Peyer's patch (tissue), 4 donors: ENCODE data around the gene CDK5R1. TPM values are rescaled to one million over a fixed set of nuclear protein-coding genes. Genes with fewer than 3 reads are reported as not detected.

Source experiments
- DNase-seq, 3 donors: peaks; one replicate each; pipeline ENCODE4 v3.0.0-alpha.2; 2017 to 2019
- H3K27ac ChIP-seq, 4 donors: fragments of 200-600 bp; sonication (generic); one replicate each; pipeline ENCODE4 v1.5.1; 2016 to 2019
- H3K27me3 ChIP-seq, 2 donors: fragments of 200-600 bp; sonication (generic); one replicate each; pipeline ENCODE4 v1.5.1; 2019
- H3K36me3 ChIP-seq, 3 donors: fragments of 200-600 bp; sonication (generic); one replicate each; pipeline ENCODE4 v1.5.1; 2016 to 2019
- H3K4me1 ChIP-seq, 4 donors: fragments of 200-600 bp; sonication (generic); one replicate each; pipeline ENCODE4 v1.5.1; 2016 to 2019
- H3K4me3 ChIP-seq, 4 donors: fragments of 200-600 bp; sonication (generic); 1 replicate in 3 of 4; 2 replicates in 1 of 4; pipeline ENCODE4 v1.5.1; 2016 to 2019; ENCODE audit warnings: mild to moderate bottlenecking in 1 of 4
- H3K9me3 ChIP-seq, 4 donors: fragments of 200-600 bp; sonication (generic); one replicate each; pipeline ENCODE4 v1.5.1; 2016 to 2019; ENCODE audit warnings: mild to moderate bottlenecking in 1 of 4
- POLR2A ChIP-seq, 2 donors: fragments of 450-650 bp; IDR thresholded peaks; one replicate each; pipeline ENCODE4 v1.5.1; 2017; ENCODE audit warnings: antibody characterized with exemption in 2 of 2, mild to moderate bottlenecking in 2 of 2, moderate library complexity in 2 of 2
- total RNA-seq, 4 donors: library from RNA; depleted of rRNA; stranded (reverse); fragments of >200 nt; gene quantifications; one replicate each; pipeline ENCODE4 v1.1.0, GENCODE V29; 2016
- TF ChIP-seq, protein P1 (sequence below), 6 experiments: fragments of 450-650 bp in 4 of 6; fragments of 200-600 bp in 2 of 6; sonication (generic) in 1 of 6; IDR thresholded peaks; one replicate each; pipeline ENCODE4 v1.5.1; 2017 to 2019; ENCODE audit warnings: antibody characterized with exemption in 6 of 6, mild to moderate bottlenecking in 3 of 6, moderate library complexity in 1 of 6

CDK5R1 gene
- total RNA-seq, 4 donors from 2014 or later: 0.88 to 1.9 (median 1.2) TPM; not detected in 1

DNA sequence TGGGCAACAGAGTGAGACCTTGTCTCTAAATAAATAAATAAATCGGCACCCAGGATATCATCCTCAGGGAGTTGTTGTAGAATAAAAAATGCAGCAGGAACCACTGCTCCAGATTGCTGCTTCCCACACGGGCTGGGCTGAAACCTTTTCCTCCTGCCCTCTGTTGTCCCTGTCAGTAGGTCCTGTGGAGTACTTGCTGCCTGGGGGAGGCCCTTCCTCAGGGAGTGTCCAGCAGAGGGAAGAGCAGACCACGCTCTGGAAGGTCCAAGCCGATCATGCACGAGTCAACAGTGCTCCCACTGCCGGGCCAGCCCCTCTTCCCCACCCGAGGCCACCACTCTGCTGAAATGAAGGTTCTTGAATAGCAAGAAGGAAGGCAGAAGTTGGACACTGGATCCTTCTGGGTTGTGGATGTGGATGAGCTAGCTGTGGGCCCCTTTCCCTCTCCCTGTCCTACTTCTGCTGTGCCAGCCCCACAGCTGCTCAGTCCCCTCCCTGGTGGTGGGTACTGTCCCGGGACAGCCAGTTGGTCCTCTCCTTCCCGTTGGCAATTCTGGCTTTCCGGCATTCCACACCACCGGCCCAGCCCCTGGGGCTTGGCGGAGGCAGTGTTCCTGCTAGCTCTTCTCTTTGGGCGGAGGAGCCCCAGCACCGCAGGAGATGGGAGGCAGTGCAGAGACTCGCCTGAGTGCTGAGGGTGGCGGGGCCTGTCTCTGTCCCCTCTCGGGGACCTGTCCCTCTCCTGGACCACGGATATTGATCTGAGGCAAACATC is 10.8 kb downstream of the CDK5R1 start:
- Histone ChIP-seq H3K9me3 (no peaks in the 10 kb centered on the region), H3K4me3 (no peak overlapping the region), H3K27me3 (no peaks in the 10 kb centered on the region), H3K27ac (no peak overlapping the region), H3K4me1 (peaks cover 0 to 10% (median 8%) of the 10 kb centered on the region in 4 donors), H3K36me3 (peaks cover 0 to 11% (median 0%) of the 10 kb centered on the region in 3 donors)
- peak in 1 of 3 donors; percentile 34 for DNase-seq
- TF ChIP-seq POLR2A (IDR thresholded peaks at IDR 0.05): no peak
- TF ChIP-seq, protein P1, sequence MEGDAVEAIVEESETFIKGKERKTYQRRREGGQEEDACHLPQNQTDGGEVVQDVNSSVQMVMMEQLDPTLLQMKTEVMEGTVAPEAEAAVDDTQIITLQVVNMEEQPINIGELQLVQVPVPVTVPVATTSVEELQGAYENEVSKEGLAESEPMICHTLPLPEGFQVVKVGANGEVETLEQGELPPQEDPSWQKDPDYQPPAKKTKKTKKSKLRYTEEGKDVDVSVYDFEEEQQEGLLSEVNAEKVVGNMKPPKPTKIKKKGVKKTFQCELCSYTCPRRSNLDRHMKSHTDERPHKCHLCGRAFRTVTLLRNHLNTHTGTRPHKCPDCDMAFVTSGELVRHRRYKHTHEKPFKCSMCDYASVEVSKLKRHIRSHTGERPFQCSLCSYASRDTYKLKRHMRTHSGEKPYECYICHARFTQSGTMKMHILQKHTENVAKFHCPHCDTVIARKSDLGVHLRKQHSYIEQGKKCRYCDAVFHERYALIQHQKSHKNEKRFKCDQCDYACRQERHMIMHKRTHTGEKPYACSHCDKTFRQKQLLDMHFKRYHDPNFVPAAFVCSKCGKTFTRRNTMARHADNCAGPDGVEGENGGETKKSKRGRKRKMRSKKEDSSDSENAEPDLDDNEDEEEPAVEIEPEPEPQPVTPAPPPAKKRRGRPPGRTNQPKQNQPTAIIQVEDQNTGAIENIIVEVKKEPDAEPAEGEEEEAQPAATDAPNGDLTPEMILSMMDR (IDR thresholded peaks at IDR 0.05): no peak

- no peaks in the 10 kb centered on the region for H3K27me3 ChIP-seq
- no peaks in the 10 kb centered on the region for H3K9me3 ChIP-seq
- H3K36me3 ChIP-seq: peaks cover 0 to 11% (median 0%) of the 10 kb centered on the region in 3 donors
- peak in 2 of 3 donors; percentile 31 to 37 for DNase-seq
- H3K4me1 ChIP-seq: peaks cover 0 to 9% (median 7%) of the 10 kb centered on the region in 4 donors
- TF ChIP-seq, protein P1 (IDR thresholded peaks at IDR 0.05): no peak
- TF ChIP-seq POLR2A (IDR thresholded peaks at IDR 0.05): no peak
- H3K27ac ChIP-seq: no peak overlapping the region
- H3K4me3 ChIP-seq: no peak overlapping the region
These were observed 11.6 kb downstream of the CDK5R1 start for GRCh38 chr17:32498391-32498790.

GRCh38 chr17:32502013-32502412 is 15.2 kb downstream of the CDK5R1 start:
- Histone ChIP-seq H3K36me3 (peaks cover 0 to 6% (median 0%) of the 10 kb centered on the region in 3 donors), H3K27ac (peak overlapping the region in 2 of 4 donors; percentile 32 to 97), H3K27me3 (no peaks in the 10 kb centered on the region), H3K9me3 (no peaks in the 10 kb centered on the region), H3K4me1 (peaks cover 0 to 26% (median 14%) of the 10 kb centered on the region in 4 donors), H3K4me3 (no peak overlapping the region)
- TF ChIP-seq, protein P1 (IDR thresholded peaks at IDR 0.05): no peak
- TF ChIP-seq POLR2A (IDR thresholded peaks at IDR 0.05): no peak
- DNase-seq: peak in 1 of 3 donors; percentile 13

DNA sequence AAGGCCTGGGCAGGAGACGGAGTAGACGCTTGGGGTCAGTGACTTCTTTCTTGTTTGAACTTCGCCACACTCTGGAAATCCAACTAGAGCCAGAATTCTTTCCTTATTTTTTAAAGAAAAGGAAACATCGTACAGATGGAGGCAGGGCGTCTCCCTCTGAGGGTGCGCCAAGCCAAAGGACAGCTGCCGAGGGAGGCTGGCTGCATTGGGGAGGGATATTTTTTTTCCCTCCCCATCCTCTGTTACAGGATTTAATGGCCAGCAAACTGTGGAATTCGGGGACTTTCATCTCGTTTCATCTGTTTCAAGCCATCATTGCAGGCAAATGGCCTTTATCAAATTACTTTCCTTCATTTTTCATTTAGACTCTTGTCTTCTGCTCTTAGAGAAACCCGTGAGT is 15.9 kb downstream of the CDK5R1 start:
- H3K9me3 ChIP-seq: no peaks in the 10 kb centered on the region
- peak in 1 of 3 donors; percentile 7 for DNase-seq
- peaks cover 0 to 26% (median 14%) of the 10 kb centered on the region in 4 donors for H3K4me1 ChIP-seq
- no peak overlapping the region for H3K4me3 ChIP-seq
- no peaks in the 10 kb centered on the region for H3K27me3 ChIP-seq
- H3K27ac ChIP-seq: peak overlapping the region; percentile 78 to 97 (median 88)
- TF ChIP-seq POLR2A (IDR thresholded peaks at IDR 0.05): no peak
- TF ChIP-seq, protein P1 (IDR thresholded peaks at IDR 0.05): no peak
- H3K36me3 ChIP-seq: peaks cover 0 to 6% (median 0%) of the 10 kb centered on the region in 3 donors

GRCh38 chr17:32503251-32504165 is 16.7 kb downstream of the CDK5R1 start:
- no peak overlapping the region for H3K4me3 ChIP-seq
- H3K27ac ChIP-seq: peak overlapping the region; percentile 78 to 97 (median 88)
- TF ChIP-seq POLR2A (IDR thresholded peaks at IDR 0.05): peak in 1 of 2 donors; percentile 41
- TF ChIP-seq, protein P1 (IDR thresholded peaks at IDR 0.05): peak in 1 of 6 experiments; percentile 11
- H3K27me3 ChIP-seq: no peaks in the 10 kb centered on the region
- peaks cover 0 to 6% (median 0%) of the 10 kb centered on the region in 3 donors for H3K36me3 ChIP-seq
- peak; percentile 29 to 90 (median 79) for DNase-seq
- H3K9me3 ChIP-seq: no peaks in the 10 kb centered on the region
- H3K4me1 ChIP-seq: peaks cover 0 to 26% (median 14%) of the 10 kb centered on the region in 4 donors
